GM18507 (cell line): ENCODE measurements around the gene UFC1.
A peak's percentile ranks its signal among the peaks of the same experiment; 100 is the strongest.
"Not testable (repeated sequence)": the region's sequence is repeated elsewhere in the genome, so short reads cannot be mapped to it uniquely, and the experiment has no call there.

ENCODE experiments used
- DNase-seq: peaks from one replicate; pipeline ENCODE4 v3.0.0; 2011; ENCODE audit warnings: low read depth; ENCODE audit not compliant: insufficient read length; ENCODE audit errors: extremely low spot score
- FAIRE-seq: peaks from 2 replicates; lab custom pipeline; 2011; peaks lifted over from hg19 to GRCh38; lab: Jason Lieb, UNC

The UFC1 gene

DNA sequence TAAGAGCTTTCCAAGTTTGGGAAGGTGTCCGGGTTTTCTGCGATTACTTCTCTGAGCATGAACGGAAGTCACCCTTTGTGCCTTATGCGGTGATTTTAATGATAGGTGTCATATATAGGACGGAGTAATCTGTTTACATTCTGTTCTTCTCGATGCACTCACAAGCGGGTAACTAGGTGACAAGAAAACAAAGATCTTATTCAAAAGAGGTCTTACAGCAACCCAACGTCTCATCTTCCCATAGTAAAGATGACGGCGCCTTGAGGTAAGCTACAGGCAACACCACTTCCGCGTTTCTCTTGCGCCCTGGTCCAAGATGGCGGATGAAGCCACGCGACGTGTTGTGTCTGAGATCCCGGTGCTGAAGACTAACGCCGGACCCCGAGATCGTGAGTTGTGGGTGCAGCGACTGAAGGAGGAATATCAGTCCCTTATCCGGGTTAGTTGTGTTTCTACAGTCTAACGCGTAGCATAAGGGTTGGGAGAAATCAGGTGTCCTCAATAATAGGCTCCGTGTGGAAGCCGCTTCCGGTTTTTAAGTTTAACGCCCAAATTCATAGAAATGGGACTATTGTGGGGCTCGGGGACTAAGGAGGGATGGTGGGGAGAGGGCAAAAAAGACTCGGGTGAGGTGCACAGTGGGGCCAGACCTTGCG lies at the start of gene UFC1:
TSS of gene UFC1 (plus strand) at position 297 of the 656 bp plus-strand sequence. CDS start at position 317, 20 bp downstream.
- peak; percentile 90 for FAIRE-seq

DNA sequence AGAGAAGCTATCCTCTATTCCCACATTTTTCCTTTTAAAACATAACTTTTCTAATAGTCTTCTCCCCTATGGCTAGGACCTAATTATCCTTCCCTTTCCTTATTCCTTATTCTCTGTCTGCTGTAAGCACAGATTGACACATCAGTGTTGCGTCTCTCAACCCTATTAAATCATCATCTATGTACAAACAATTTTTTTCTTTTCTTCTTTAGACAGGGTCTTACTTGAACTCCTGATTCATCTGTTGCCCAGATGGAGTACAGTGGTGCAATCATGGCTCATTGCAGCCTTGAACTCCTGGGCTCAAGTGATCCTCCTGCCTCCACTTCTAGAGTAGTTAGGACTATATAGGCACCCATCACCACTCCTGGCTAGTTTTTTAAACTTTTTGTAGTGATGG lies 47.3 kb upstream of the UFC1 start:
- DNase-seq (no peak), FAIRE-seq (no peak)

More for the DNA sequence above, at the start of gene UFC1:
- peak; percentile 75 for DNase-seq

DNA sequence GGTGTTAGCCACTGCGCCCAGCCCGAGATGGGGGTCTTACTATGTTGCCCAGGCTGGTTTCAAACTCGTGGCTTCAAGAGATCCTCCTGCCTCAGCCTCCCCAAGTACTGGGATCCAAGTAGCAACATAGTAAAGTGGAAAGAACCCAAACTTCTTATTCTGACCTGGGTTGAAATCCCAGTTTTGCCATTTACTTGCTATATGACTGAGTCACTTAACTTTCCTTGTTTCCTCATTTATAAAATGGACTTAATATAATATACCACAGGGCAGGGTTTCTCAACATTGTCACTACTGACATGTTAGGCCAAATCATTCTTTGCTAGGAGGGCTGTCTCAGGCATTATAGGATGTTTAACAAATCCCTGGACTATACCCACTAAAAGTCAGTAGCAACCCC lies 42.7 kb upstream of the UFC1 start:
- no peak for DNase-seq
- FAIRE-seq = no peak

DNA sequence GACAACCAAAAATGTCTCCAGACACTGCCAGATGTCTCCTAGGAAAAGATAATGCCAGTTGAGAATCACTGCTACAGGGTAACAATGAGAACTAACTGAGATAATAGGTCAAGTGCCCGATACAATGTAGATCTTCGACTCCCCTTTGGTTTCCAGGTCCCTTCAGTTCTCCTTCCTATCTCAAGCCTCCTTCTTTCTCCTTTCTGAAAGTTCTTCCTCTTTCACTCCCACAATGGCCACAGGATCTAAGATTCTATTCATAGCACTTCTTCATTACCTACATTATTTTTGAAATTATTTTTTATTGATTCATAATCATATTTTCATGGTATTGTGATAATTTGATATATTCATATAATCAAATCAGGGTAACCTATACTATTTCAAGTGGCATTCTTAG lies 42.3 kb upstream of the UFC1 start:
- no peak for DNase-seq
- FAIRE-seq = no peak

DNA sequence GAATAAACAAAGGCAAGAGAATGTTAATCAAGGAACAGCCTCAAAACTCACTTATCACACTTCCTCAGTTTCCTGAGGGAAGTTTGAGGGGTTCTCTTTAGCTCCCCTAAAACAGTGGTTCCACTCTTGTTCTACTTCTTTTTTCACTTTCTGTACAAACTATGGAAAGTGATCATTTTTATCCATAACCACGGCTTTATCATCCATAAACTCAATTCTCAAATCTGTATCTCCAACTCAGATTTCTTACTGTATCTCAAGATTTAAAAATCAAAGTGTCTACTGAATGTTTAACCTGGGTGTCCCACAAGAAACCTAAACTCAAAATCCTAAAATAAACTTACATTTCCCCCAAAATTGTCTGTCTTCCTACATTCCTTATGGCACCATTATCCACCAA lies 39.9 kb upstream of the UFC1 start:
- DNase-seq (no peak), FAIRE-seq (no peak)

DNA sequence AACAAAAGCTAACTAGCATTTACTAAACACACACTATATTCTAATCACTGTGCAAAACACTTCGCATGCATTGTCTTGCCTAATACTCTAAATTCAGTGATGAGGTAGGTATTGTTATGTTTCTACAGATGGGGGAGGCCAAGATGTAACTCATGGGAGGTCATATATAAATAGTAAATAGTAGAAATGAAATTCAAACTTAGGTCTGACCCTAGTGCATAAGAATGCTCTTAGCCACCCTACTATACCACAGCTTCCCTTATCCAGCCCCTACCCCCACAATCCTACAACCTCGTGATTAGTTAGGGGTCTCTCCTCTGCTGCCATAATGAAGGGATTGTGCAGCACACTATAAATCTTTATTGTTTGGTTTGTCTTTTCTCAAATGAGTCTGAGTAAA lies 39.2 kb upstream of the UFC1 start:
- FAIRE-seq (no peak), DNase-seq (no peak)

DNA sequence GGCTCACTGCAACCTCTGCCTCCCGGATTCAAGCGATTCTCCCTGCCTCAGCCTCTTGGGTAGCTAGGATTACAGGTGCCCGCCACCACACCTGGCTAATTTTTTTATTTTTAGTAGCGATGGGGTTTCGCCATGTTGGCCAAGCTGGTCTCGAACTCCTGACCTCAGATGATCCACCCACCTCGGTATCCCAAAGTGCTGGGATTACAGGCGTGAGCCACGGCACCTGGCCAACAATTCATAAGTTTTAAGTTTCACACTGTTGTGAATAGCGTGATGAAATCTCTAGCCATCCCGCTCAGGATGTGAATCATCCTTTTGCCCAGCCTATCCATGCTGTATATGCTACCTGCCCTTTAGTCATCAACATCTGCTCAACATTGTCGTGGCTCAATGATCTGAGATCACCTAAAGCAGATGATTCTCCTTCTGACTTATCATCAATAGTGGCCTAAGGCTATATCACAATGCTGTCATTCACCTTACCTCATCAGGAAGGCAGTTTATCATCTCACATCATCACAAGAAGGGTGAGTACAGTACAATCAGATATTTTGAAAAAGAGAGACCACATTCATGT lies 38.6 kb upstream of the UFC1 start:
- FAIRE-seq = no peak

DNA sequence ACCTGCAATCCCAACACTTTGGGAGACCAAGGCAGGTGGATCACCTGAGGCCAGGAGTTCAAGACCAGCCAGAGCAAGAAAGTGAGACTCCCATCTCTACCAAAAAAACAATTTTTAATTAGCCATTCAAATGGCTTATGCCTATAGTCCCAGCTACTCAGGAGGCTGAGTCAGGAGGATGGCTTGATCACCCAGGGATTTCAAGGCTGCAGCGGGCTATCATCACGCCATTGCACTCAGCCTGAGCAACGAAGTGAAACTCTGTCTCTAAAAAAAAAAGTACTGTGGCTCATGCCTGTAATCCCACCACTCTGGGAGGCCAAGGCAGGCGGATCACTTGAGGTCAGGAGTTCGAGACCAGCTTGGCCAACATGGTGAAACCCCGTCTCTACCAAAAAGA lies 37.8 kb upstream of the UFC1 start:
- DNase-seq, FAIRE-seq: not testable (repeated sequence)

More for the DNA sequence above, 38.6 kb upstream of the UFC1 start:
- DNase-seq = no peak

DNA sequence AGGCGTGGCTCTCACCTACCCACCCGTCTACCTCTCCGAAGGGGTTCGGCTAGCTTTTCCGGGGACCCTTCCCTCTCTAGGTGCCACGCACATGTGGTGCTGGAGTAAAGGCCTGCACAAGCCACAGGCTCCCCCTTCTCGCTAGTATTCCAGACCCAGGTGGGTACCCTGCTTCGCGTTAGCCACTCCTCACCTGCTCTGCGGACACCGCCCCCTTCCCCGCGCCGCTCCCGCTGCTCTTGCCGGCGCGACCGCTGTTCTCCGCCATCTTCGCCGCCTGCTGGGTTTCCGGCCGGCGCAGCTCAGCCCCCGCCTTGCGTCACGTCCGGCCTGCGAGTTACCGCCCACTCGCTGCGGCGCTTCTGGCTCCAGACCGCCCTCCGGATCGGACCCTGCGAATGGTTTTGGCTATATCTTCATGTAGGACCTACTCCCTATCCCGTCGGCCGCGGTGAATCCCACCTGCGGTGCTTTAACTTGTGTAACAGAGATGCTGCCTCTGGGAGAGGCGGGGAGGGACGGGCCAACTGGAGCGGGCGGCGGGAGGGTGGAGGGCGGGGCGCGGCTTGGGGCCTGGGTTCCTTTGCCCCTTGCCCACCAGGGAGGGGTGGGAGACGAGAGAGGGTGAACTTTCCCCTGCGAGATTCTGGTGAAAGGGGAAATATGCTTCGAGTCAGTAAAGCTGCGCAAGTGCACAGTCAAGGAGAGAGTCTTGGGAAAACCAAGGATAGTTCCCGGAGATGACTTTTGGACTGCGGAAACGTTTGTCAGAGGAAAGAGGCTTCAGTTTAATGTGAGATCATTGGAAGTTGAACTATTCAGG lies 35.8 kb upstream of the UFC1 start, which contains the start of the genes NIT1 and PFDN2:
TSS of gene NIT1 (plus strand) at position 347 of the 823 bp plus-strand sequence. CDS start at position 419, 72 bp downstream.
TSS of gene PFDN2 (minus strand) at position 279 of the 823 bp plus-strand sequence. CDS start at position 268, 11 bp downstream.
- peak; percentile 87 for DNase-seq
- peak; percentile 79 for FAIRE-seq

DNA sequence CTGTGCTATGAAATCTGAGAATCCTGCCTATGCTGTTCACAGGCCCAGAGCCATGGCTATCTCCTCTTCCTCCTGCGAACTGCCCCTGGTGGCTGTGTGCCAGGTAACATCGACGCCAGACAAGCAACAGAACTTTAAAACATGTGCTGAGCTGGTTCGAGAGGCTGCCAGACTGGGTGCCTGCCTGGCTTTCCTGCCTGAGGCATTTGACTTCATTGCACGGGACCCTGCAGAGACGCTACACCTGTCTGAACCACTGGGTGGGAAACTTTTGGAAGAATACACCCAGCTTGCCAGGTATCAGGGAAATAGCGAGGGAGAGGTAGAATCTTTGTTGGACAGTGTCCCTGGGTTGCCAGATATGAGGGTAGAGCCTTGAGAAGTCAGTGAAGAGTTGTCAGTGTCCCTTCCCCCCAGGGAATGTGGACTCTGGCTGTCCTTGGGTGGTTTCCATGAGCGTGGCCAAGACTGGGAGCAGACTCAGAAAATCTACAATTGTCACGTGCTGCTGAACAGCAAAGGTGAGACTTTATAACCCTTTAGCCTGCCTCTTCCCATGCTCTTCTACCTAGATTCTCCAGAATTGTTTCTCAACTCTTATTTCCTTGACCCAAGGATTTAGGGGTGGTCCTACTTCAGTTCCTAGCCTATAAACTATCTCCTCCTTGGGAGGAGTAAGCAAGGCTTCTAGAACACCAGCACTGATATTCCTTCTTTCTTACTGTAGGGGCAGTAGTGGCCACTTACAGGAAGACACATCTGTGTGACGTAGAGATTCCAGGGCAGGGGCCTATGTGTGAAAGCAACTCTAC lies 34.5 kb upstream of the UFC1 start:
- DNase-seq = peak; percentile 57
- peak; percentile 86 for FAIRE-seq

DNA sequence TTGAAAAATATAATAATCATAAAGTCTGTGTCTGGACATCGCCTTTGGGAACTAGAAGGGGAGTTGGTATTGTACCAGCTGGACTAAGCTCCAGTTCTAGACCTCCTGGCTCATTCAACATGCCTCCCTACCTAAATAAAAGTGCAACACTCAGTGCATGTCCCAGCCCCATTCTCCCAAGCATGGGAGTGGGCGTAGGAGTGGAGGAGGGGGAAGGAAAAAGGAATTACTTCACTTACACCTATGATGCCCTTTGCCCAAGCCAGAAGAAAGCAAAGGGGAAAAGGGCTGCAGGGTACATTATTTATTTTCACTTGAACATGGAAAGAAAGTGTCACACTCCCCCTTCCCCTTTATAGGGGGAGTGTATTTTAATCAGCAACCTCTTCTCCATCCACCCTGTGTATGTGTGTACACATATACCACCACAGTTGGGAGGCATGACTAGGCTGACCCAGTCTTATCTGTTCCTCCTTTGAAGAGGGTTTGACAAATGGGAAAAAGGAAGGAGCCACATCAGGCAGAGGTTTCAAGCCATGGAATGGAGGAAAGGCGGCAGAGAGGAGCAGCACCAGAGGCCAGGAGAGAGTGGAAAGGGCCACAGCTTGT lies 32.6 kb upstream of the UFC1 start:
- FAIRE-seq = no peak
- no peak for DNase-seq

DNA sequence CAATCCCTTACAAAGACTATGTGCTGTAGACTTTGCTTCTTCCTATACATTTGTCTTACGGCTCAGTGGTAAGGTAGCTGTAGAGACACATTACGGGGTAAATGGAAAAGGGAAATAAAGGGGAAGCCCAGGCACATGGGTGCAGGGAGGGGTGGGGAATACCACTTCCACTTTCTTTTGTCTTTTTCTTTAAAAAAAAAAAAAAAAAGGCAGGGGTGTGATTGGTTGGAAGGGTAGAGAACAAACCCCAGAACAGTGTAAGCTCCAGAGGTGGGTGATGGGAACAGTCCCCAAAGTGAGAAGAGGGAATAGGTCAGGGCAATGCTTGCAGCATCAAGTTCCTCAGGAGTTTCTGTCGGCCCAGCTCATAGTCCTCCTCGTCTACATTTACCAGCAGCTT lies 31.9 kb upstream of the UFC1 start:
- no peak for DNase-seq
- no peak for FAIRE-seq

DNA sequence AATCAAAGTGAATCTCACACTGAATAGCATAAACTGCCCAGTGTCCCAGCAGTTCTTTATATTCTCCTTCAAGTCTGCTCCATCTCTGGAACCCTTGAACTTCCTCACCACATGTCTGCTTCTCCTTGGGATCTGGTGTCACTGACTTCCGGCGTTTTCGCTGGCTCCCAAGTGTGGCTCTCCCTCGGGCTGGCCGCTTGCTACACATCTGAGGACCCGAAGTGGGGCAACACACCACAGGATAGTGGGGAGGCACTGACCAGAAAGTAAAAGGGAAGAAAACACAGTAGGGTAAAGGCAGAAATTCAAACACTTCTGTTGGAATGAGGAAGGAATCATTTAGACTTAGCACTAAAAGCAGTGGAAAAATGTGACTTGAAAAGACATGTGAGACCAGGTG lies 30.8 kb upstream of the UFC1 start:
- DNase-seq = no peak
- no peak for FAIRE-seq

DNA sequence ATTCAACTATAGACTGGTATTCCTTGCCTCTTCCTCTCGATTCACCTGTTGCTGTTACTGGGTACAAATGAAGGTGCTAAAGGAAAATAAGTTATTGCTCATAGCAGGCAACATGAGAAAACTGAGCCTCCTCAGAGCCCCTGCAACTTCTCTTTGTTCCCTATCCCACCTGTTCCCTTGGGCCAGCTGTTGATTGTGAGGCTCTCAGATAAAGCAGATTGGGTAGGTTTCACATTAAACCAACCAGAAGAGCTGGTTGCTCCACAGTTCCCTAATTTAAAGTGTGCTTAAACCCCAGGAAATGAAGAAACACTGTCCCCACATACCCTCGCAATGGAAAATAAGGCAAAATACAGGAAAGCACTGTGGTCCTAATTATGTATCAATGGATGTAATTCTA lies 26.1 kb upstream of the UFC1 start:
- DNase-seq (no peak), FAIRE-seq (no peak)

DNA sequence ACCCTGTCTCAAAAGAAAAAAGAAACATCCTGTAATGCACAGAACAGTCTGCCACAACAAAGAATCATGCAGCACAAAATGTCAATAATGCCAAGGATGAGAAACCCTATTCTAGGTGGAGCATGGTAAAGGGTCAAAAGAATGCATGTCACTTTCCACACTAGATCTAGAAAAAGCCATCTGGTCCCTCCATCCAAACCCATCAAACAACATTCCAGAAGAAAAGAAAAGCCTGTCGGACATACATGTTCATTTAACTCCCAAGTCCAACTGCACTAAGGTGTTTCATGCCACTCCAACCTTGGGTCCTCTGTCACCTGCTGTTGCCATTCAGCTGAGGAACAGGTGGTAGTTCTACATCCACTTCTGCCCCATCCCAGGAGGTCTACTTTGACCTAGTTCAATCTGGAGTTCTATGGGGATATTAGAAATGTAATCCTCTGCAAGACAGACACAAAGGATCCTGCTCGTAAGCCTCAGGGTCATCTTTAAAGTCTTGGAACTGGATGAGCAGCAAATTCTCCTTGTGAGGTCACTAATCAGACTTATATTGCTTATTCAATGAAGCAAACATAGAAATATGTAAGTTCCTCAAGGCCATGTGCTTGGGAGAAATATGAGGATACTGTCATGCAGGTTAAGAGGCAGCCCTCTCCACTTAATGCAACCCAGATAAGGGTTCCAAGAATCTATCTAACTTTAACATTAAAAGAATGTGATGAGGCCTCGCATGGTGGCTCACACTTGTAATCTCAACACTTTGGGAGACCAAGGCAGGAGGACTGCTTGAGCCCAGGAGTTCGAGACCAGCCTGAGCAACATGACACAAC lies 25.0 kb upstream of the UFC1 start:
- FAIRE-seq (no peak), DNase-seq (no peak)

DNA sequence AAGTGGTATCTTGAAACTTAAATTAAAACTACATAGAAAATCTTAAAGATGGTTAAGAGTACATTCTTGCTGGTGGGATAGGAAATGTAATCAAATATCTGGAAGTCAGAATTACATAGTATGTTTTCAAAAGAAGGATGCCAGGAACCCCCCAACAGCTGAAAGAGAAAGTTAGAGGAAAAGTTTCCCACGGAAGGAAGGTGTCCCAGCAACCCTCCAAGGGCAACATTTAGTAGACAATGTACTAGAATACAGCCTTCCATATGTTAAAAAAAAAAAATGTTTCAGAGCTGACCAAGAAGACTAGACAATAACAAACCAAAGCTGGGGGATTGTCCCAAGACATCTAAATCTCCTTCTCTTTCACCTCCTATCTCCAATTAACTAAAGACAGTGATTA lies 23.5 kb upstream of the UFC1 start:
- FAIRE-seq = no peak
- DNase-seq = no peak

DNA sequence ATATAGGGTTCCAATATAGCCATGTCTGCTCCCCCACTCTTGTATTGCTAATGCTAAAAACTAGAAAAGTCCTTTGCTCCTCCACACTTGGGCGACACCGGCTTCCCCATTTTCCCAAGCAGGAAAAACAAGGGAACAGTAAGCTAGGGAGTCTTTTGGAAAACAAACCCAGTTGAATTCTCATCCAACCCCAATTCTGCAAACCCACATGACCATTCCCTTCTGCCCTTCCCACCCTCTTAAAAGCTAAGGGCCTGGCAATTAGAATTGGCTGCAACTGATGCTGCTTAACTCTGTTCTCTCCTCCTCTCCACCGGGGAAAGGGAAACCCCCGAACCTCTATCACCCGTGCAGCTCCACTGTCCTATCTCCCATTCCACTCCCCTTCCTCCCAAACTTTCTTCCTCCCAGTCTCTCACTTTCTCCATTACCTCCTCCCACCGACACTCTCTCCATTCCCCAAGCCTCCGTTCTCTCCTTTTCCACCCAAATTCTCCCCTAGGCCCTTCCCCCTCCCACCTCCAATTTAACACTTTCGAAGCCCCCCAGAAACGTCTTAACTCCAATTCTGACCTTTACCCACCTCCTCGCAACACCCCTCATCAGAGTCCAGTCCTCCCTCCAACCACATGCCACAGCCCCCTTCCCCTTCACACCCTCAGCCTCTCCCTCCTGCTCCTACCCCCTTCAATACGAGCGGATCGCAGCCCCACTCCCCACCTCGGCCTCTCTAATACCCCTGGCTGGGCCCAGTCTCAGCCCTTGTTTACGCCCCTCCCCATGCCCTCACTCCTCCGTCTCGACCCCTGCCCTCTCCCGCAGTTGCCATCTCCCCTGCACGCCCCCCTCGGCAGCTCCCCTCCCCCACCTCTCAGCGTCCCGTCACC lies 22.0 kb upstream of the UFC1 start:
- FAIRE-seq (peak; percentile 48), DNase-seq (no peak)
